Gastrocnemius medialis (tissue), 4 donors: Measurements from ENCODE around the gene SGK1. TPM values are rescaled to one million over a fixed set of nuclear protein-coding genes. Genes with fewer than 3 reads are reported as not detected.

ENCODE experiments used
- ATAC-seq, 2 donors: fragments of 150-250 bp; one replicate each; pipeline ENCODE4 v1.9.1; 2016
- DNase-seq, 2 donors: peaks; one replicate each; pipeline ENCODE4 v3.0.0-alpha.2; 2019
- H3K27ac ChIP-seq, 4 donors: fragments of 200-600 bp; sonication (generic); 1 replicate in 1 of 4; 2 replicates in 3 of 4; pipeline ENCODE4 v1.5.1; 2016 to 2018; ENCODE audit warnings: mild to moderate bottlenecking in 2 of 4, moderate library complexity in 1 of 4
- H3K27me3 ChIP-seq, 3 donors: fragments of 200-600 bp; sonication (generic) in 2 of 3; 1 replicate in 1 of 3; 2 replicates in 2 of 3; pipeline versions ENCODE4 v1.5.1 to v1.6.0; 2016 to 2019; ENCODE audit warnings: mild to moderate bottlenecking in 1 of 3, moderate library complexity in 1 of 3
- H3K36me3 ChIP-seq, 2 donors: fragments of 200-600 bp; sonication (generic) in 1 of 2; one replicate each; pipeline ENCODE4 v1.5.1; 2017 to 2018
- H3K4me1 ChIP-seq, 2 donors: fragments of 200-600 bp; sonication (generic) in 1 of 2; one replicate each; pipeline ENCODE4 v1.5.1; 2016 to 2017; ENCODE audit warnings: mild to moderate bottlenecking in 2 of 2
- H3K4me3 ChIP-seq, 4 donors: fragments of 200-600 bp; sonication (generic) in 3 of 4; 1 replicate in 1 of 4; 2 replicates in 3 of 4; pipeline ENCODE4 v1.5.1; 2016 to 2019; ENCODE audit warnings: mild to moderate bottlenecking in 2 of 4
- H3K9me3 ChIP-seq, 3 donors: fragments of 200-600 bp; sonication (generic) in 2 of 3; 1 replicate in 1 of 3; 2 replicates in 2 of 3; pipeline ENCODE4 v1.5.1; 2016 to 2019
- POLR2A ChIP-seq, 2 donors: fragments of 450-650 bp; IDR thresholded peaks; one replicate each; pipeline ENCODE4 v1.6.1; 2017; ENCODE audit warnings: antibody characterized with exemption in 2 of 2, mild to moderate bottlenecking in 2 of 2, moderate library complexity in 2 of 2
- in situ Hi-C, 4 donors: fragments of 200-750 bp; cut with MboI; loops; one replicate each; pipeline versions ENCODE4 v1.15.0 to v1.8.0; 2017; ENCODE audit warnings: low sequenced_read_pairs in 4 of 4
- intact Hi-C: fragments of 100-400 bp; cut with DNase I; formaldehyde crosslinking; loops from one replicate; pipeline ENCODE4 v1.15.1; 2023; ENCODE audit warnings: low total_unique reads
- total RNA-seq, 4 donors: library from RNA; depleted of rRNA; stranded (reverse); fragments of >200 nt; gene quantifications; one replicate each; pipeline versions ENCODE4 v1.1.0 to v1.2.3, GENCODE V29; 2016
- TF ChIP-seq, protein P1 (sequence below), 5 experiments: fragments of 450-650 bp in 3 of 5; fragments of 200-600 bp in 2 of 5; sonication (generic) in 2 of 5; IDR thresholded peaks in 4 of 5; conservative IDR thresholded peaks in 1 of 5; 1 replicate in 4 of 5; 2 replicates in 1 of 5; pipeline ENCODE4 v1.5.1; 2016 to 2019; ENCODE audit warnings: antibody characterized with exemption in 5 of 5, mild to moderate bottlenecking in 3 of 5, moderate library complexity in 3 of 5

Gene SGK1
- total RNA-seq: 100 to 1,000 TPM in 1 of 4 donors, 10 to 100 TPM in 3; 43.7 to 100 (median 56.2) TPM

DNA sequence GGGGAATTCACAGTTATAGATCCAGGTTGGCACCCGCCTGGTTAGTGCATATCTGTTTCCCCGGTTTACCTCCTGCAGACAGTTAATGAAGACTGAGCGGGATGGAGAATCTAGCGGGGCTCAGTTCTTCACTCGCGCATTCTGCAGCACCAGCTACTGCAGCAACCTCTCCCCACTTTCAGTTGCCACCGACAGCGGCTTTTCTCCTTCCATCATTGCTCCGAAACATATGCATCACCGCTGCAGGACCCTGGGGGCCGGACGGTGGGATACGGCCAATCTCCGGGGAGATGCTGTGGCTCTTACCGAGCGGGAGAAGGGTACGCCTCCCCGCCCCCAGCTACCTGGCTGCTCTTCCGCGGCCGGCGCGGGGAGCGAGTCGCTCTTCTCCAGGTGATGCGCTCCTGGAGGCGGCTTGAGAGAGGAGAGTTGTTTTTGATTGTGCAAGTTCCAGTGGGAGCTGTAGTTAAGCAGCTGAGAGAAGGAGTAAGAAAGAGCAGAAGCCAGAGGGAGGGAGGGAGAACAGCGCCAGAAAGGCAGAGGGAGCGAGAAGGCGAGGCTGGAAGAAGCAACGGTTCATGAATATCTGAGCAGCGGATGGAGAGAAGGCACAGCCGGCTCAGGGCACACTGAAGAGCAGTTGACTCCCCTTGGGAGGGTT is at the start of gene SGK1:
TSS of gene SGK1 (minus strand) at position 642 of the 661 bp plus-strand sequence. CDS start 652 bp downstream, outside the sequence.
- no peak within 1 kb of the TSS for H3K27ac ChIP-seq
- TF ChIP-seq, protein P1, sequence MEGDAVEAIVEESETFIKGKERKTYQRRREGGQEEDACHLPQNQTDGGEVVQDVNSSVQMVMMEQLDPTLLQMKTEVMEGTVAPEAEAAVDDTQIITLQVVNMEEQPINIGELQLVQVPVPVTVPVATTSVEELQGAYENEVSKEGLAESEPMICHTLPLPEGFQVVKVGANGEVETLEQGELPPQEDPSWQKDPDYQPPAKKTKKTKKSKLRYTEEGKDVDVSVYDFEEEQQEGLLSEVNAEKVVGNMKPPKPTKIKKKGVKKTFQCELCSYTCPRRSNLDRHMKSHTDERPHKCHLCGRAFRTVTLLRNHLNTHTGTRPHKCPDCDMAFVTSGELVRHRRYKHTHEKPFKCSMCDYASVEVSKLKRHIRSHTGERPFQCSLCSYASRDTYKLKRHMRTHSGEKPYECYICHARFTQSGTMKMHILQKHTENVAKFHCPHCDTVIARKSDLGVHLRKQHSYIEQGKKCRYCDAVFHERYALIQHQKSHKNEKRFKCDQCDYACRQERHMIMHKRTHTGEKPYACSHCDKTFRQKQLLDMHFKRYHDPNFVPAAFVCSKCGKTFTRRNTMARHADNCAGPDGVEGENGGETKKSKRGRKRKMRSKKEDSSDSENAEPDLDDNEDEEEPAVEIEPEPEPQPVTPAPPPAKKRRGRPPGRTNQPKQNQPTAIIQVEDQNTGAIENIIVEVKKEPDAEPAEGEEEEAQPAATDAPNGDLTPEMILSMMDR (IDR thresholded peaks at IDR 0.05 in 4 of 5, conservative IDR thresholded peaks at IDR 0.05 in 1 of 5): no peak
- TF ChIP-seq POLR2A (IDR thresholded peaks at IDR 0.05): no peak
- no peaks in the 10 kb centered on the region for H3K27me3 ChIP-seq
- ATAC-seq: peak; percentile 76 to 86
- peak in 1 of 2 donors; percentile 18 for DNase-seq
- H3K9me3 ChIP-seq: no peaks in the 10 kb centered on the region
- intact Hi-C loops (no loop called here), in situ Hi-C loops (no loop called here)
- H3K36me3 ChIP-seq: no peaks in the 10 kb centered on the region
- peak within 1 kb of the TSS; percentile 47 to 74 (median 56) for H3K4me3 ChIP-seq
- H3K4me1 ChIP-seq: peaks cover 4 to 15% of the 10 kb centered on the region in 2 donors

DNA sequence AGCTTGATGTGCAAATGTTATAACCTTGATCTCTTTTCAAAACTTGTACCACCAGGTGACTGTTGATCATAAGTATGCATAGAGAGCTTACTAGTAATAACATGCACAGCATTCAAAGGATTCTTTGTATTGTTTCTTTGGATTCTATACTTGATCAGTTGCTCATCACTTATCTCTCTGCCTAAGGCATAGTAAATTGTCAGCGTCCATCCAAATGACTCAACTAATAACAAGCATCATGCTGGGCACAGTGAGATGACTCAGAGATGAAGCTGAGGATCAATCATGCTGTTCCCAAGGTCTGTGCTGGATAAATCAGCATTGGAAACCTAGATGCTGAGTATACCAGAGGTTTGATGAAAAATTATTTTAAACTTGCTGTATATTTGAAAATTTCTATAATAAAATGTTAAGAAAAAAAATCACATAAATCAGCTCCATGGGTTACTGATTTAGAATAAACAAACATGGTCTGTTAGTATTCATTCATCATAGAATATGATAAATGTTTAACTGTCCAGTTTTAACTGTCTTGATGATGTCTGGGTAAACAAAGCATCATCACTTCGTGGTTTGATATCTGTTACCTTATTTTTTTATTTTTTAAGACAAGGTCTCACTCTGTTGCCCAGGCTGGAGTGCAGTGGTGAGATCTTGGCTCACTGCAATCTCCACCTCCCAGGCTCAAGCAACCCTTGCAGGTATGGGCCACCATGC is 45.6 kb upstream of the SGK1 start:
- ATAC-seq (no peak), DNase-seq (no peak)
- Histone ChIP-seq H3K27me3 (no peaks in the 10 kb centered on the region), H3K4me1 (no peaks in the 10 kb centered on the region), H3K9me3 (no peaks in the 10 kb centered on the region), H3K4me3 (no peak overlapping the region), H3K36me3 (no peaks in the 10 kb centered on the region), H3K27ac (no peak overlapping the region)
- in situ Hi-C loops (no loop called here), intact Hi-C loops (no loop called here)
- TF ChIP-seq, protein P1 (IDR thresholded peaks at IDR 0.05 in 4 of 5, conservative IDR thresholded peaks at IDR 0.05 in 1 of 5): no peak
- TF ChIP-seq POLR2A (IDR thresholded peaks at IDR 0.05): no peak

DNA sequence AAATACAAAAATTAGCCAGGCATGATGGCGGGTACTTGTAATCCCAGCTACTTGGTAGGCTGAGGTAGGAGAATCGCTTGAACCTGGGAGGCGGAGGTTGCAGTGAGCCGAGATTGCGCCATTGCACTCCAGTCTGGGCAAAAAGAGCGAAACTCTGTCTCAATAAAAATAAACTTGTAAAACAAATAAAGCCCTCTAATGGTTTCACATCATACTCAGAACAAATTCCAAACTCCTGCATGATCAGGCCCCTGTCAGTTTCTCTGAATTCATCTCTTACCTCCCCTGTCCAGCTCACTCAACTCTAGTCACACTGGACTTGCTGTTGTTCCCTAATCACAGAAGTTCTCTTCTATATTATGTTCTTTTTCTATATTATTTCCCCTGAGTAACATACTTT is 43.1 kb upstream of the SGK1 start:
- Histone ChIP-seq H3K27me3 (no peaks in the 10 kb centered on the region), H3K36me3 (no peaks in the 10 kb centered on the region), H3K4me1 (no peaks in the 10 kb centered on the region), H3K4me3 (no peak overlapping the region), H3K27ac (no peak overlapping the region), H3K9me3 (no peaks in the 10 kb centered on the region)
- intact Hi-C loops (no loop called here), in situ Hi-C loops (no loop called here)
- no peak for DNase-seq
- no peak for ATAC-seq
- TF ChIP-seq, protein P1 (IDR thresholded peaks at IDR 0.05 in 4 of 5, conservative IDR thresholded peaks at IDR 0.05 in 1 of 5): no peak

DNA sequence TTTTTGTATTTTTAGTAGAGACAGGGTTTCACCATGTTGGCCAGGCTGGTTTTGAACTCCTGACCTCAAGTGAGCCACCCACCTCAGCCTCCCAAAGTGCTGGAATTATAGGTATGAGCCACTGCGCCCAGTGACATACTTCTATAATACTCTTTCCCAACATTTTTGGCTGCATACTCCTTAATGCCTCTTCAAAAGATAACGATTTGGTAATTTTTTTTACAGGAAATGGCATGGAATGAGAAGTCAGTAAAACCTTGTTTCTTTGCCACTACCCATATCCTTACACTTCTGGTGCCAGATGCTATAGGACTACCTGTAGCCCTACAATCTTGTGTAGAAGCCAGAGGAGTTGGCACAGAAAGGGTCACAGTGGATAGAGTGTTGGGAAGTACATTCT is 41.4 kb upstream of the SGK1 start:
- Histone ChIP-seq H3K27ac (no peak overlapping the region), H3K4me3 (no peak overlapping the region), H3K4me1 (no peaks in the 10 kb centered on the region), H3K27me3 (no peaks in the 10 kb centered on the region), H3K36me3 (no peaks in the 10 kb centered on the region), H3K9me3 (no peaks in the 10 kb centered on the region)
- DNase-seq (no peak), ATAC-seq (no peak)
- TF ChIP-seq, protein P1 (IDR thresholded peaks at IDR 0.05 in 4 of 5, conservative IDR thresholded peaks at IDR 0.05 in 1 of 5): no peak
- TF ChIP-seq POLR2A (IDR thresholded peaks at IDR 0.05): no peak
- intact Hi-C loops (no loop called here), in situ Hi-C loops (no loop called here)
